ENCODE data around the gene CBARP.

CBARP gene

DNA sequence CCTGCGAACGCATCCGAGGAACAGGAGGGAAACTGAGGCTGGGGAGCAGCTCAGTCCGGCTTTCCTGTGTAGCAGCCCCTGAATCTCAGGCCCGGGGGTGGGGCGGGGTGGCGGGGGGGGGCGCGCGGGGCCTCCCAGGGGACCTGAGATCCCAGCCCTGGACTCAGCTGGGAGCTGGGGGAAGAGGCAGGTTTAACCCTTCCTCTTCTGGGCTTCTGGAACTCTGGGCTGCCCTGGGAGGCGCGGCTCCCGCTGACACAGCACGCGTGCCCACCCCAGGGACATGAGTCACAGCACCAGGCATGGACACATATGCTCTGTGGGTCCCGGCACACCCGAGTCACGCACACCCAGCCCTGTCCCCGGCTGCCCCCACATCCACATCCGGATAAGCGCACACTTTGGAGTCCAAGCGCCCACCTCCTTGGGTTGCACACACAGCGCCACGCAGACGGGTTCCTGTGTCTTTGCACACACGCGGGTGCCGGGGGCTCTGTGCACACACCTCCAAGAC, 27.9 kb upstream of the CBARP start:
- Histone ChIP-seq H3K9ac (no peak overlapping the region), H3K4me1 (ENCODE audit: low read depth, poor library complexity, severe bottlenecking) (peaks cover 39% of the 10 kb centered on the region)

DNA sequence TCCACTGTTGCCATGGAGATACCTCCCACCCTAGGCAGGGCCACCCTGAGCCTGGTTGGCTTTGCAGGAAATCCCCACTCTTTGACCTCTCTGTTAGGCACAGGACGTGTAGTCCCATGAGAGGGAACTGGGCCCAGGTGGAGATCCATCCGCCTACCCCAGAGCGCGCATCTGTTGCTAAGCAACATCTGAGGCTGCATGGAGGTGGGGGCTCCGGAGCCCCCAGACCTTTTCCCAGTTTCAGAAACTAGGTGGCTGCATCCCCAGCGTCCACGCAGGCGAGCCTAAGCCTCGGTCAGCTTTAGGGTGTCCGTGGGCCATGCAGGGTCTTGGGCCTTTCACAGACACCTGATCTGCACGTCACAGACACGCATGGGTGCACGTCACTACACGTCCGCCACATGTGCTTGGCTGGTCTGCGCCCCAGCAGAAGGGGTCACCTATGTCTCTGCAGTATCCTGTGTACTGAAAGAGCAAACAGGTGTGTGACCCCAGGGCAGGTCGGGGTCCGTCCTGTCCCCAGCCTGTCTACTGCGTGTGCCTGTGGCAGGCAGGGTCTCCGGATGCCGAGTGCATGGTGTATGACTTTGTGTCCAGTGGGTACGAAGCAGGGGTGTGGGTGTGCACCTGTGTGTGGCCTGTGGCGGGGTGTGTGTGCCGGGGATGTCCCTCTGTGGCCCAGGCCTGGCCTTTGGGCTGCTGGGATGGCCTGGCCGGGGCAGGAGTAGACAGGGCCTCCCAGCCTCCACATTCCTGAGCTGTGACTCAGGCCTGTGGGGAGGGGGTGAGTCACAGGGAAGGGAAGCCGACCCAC, 27.2 kb upstream of the CBARP start:
- H4K20me1 ChIP-seq (ENCODE audit: insufficient read depth), result no peaks in the 10 kb centered on the region
- peaks cover 41% of the 10 kb centered on the region for H3K4me1 ChIP-seq (ENCODE audit: low read depth, poor library complexity, severe bottlenecking)
- no peak overlapping the region for H3K4me2 ChIP-seq
- TF ChIP-seq, protein P1, sequence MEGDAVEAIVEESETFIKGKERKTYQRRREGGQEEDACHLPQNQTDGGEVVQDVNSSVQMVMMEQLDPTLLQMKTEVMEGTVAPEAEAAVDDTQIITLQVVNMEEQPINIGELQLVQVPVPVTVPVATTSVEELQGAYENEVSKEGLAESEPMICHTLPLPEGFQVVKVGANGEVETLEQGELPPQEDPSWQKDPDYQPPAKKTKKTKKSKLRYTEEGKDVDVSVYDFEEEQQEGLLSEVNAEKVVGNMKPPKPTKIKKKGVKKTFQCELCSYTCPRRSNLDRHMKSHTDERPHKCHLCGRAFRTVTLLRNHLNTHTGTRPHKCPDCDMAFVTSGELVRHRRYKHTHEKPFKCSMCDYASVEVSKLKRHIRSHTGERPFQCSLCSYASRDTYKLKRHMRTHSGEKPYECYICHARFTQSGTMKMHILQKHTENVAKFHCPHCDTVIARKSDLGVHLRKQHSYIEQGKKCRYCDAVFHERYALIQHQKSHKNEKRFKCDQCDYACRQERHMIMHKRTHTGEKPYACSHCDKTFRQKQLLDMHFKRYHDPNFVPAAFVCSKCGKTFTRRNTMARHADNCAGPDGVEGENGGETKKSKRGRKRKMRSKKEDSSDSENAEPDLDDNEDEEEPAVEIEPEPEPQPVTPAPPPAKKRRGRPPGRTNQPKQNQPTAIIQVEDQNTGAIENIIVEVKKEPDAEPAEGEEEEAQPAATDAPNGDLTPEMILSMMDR (conservative IDR thresholded peaks at IDR 0.05; ENCODE audit: low read depth, low read length), result no peak
- H2AFZ ChIP-seq (ENCODE audit: low read depth), result no peak overlapping the region
- H3K27me3 ChIP-seq (ENCODE audit: insufficient read depth, low read depth), result no peaks in the 10 kb centered on the region
- H3K79me2 ChIP-seq (ENCODE audit: insufficient read depth, low read depth), result peaks cover 5% of the 10 kb centered on the region
- H3K36me3 ChIP-seq (ENCODE audit: insufficient read depth), result no peaks in the 10 kb centered on the region
- no peak overlapping the region for H3K4me3 ChIP-seq (IDR thresholded peaks at IDR 0.05; ENCODE audit: insufficient read depth, low read depth, low read length)
- no peak overlapping the region for H3K9ac ChIP-seq
- H3K27ac ChIP-seq, result no peak overlapping the region

More for the DNA sequence above, 27.9 kb upstream of the CBARP start:
- no peak overlapping the region for H2AFZ ChIP-seq (ENCODE audit: low read depth)
- peaks cover 12% of the 10 kb centered on the region for H3K79me2 ChIP-seq (ENCODE audit: insufficient read depth, low read depth)
- no peaks in the 10 kb centered on the region for H3K27me3 ChIP-seq (ENCODE audit: insufficient read depth, low read depth)
- H3K4me2 ChIP-seq, result peak overlapping the region; percentile 80
- H3K4me3 ChIP-seq (IDR thresholded peaks at IDR 0.05; ENCODE audit: insufficient read depth, low read depth, low read length), result no peak overlapping the region
- TF ChIP-seq, protein P1 (conservative IDR thresholded peaks at IDR 0.05; ENCODE audit: low read depth, low read length), result no peak
- H3K27ac ChIP-seq, result no peak overlapping the region
- no peaks in the 10 kb centered on the region for H3K36me3 ChIP-seq (ENCODE audit: insufficient read depth)
- H4K20me1 ChIP-seq (ENCODE audit: insufficient read depth), result no peaks in the 10 kb centered on the region

DNA sequence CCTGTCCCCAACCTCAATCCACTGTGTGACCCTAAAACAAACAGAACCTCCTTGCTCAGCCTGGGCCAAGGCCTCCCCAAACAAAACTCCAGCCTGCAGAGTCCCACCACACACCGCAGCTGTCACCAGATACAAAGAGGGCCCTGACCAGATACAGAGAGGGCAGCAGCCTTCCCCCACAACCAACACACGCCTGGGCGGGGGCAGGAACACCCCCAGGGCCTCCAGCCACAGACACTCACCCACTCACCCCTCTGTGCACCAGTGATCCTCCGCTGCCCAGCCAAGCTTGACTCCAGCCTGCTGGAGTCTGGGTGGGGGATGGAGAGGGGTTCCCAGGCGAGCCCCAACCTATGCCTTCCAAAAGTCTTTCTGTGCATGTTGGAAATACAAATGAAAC, 25.4 kb upstream of the CBARP start:
- Histone ChIP-seq H3K4me1 (ENCODE audit: low read depth, poor library complexity, severe bottlenecking) (peaks cover 44% of the 10 kb centered on the region), H2AFZ (ENCODE audit: low read depth) (no peak overlapping the region), H3K79me2 (ENCODE audit: insufficient read depth, low read depth) (no peaks in the 10 kb centered on the region), H3K27me3 (ENCODE audit: insufficient read depth, low read depth) (no peaks in the 10 kb centered on the region), H3K4me3 (IDR thresholded peaks at IDR 0.05; ENCODE audit: insufficient read depth, low read depth, low read length) (no peak overlapping the region), H3K36me3 (ENCODE audit: insufficient read depth) (no peaks in the 10 kb centered on the region), H4K20me1 (ENCODE audit: insufficient read depth) (no peaks in the 10 kb centered on the region), H3K9ac (no peak overlapping the region), H3K27ac (no peak overlapping the region), H3K4me2 (no peak overlapping the region)
- TF ChIP-seq, protein P1 (conservative IDR thresholded peaks at IDR 0.05; ENCODE audit: low read depth, low read length), result no peak

DNA sequence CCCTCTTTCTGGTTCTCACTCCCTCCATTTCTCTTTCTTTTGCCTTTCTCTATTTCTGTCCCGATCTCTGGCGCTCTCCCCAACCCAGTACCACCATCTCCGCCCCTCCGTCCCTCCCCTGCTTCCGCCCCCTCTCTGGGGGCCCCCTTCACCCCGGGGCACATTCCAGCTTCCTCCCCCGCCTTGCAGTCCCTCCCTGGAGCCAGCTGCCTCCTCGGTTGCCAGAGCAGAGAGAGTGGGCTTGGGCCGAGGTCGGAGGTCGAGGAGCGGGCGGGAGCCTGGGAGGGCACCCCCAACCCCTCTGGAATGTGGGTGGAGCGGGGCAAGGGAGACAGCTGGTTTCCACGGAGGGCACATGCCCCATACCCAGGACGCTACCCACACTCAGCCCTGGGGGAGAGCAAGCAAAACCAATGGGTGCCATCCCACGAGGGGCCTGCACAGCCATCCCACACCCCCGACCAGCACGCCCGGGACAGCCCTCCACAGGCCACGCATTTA, 24.9 kb upstream of the CBARP start:
- no peaks in the 10 kb centered on the region for H3K79me2 ChIP-seq (ENCODE audit: insufficient read depth, low read depth)
- H3K36me3 ChIP-seq (ENCODE audit: insufficient read depth), result no peaks in the 10 kb centered on the region
- H3K27ac ChIP-seq, result no peak overlapping the region
- TF ChIP-seq, protein P1 (conservative IDR thresholded peaks at IDR 0.05; ENCODE audit: low read depth, low read length), result no peak
- H4K20me1 ChIP-seq (ENCODE audit: insufficient read depth), result no peaks in the 10 kb centered on the region
- H3K4me2 ChIP-seq, result no peak overlapping the region
- H3K9ac ChIP-seq, result no peak overlapping the region
- no peak overlapping the region for H2AFZ ChIP-seq (ENCODE audit: low read depth)
- H3K27me3 ChIP-seq (ENCODE audit: insufficient read depth, low read depth), result no peaks in the 10 kb centered on the region
- peaks cover 42% of the 10 kb centered on the region for H3K4me1 ChIP-seq (ENCODE audit: low read depth, poor library complexity, severe bottlenecking)
- H3K4me3 ChIP-seq (IDR thresholded peaks at IDR 0.05; ENCODE audit: insufficient read depth, low read depth, low read length), result no peak overlapping the region
